H9 (cell line): ENCODE measurements around the gene CACNA2D4. TPM values are rescaled to one million over a fixed set of nuclear protein-coding genes. Genes with fewer than 3 reads are reported as not detected.
A peak's percentile ranks its signal among the peaks of the same experiment; 100 is the strongest.

Experiments used
- DNase-seq: peaks from one replicate; pipeline ENCODE4 v3.0.0-alpha.2; 2017
- H2AFZ ChIP-seq: one replicate; pipeline ENCODE4 v1.6.1; 2013; ENCODE audit warnings: mild to moderate bottlenecking, low read length, control low read depth, moderate library complexity
- H2AK5ac ChIP-seq: 2 replicates; pipeline ENCODE4 v1.6.1; 2013; ENCODE audit warnings: low read length, control low read depth, mixed read lengths; ENCODE audit not compliant: insufficient read length
- H2BK120ac ChIP-seq: one replicate; pipeline ENCODE4 v1.6.1; 2013; ENCODE audit warnings: low read depth, mild to moderate bottlenecking, low read length, control low read depth, inconsistent platforms; ENCODE audit not compliant: poor library complexity, severe bottlenecking
- H2BK12ac ChIP-seq: 2 replicates; pipeline ENCODE4 v1.6.1; 2013; ENCODE audit warnings: low read length, control low read depth, mixed read lengths, low read depth; ENCODE audit not compliant: insufficient read length
- H2BK15ac ChIP-seq: 2 replicates; pipeline ENCODE4 v1.6.1; 2013; ENCODE audit warnings: low read depth, low read length, control low read depth
- H2BK20ac ChIP-seq: one replicate; pipeline ENCODE4 v1.6.1; 2013; ENCODE audit warnings: low read depth, mild to moderate bottlenecking, low read length, control low read depth, inconsistent platforms; ENCODE audit not compliant: poor library complexity, severe bottlenecking
- H2BK5ac ChIP-seq: 2 replicates; pipeline ENCODE4 v1.6.1; 2013; ENCODE audit warnings: low read length, control low read depth, mixed read lengths; ENCODE audit not compliant: insufficient read length
- H3K14ac ChIP-seq: 2 replicates; pipeline ENCODE4 v1.6.1; 2013; ENCODE audit warnings: low read length, control low read depth; ENCODE audit not compliant: insufficient read depth
- H3K18ac ChIP-seq: 2 replicates; pipeline ENCODE4 v1.6.1; 2013; ENCODE audit warnings: low read depth, mild to moderate bottlenecking, mixed read lengths, low read length, control low read depth; ENCODE audit not compliant: insufficient read length
- H3K23ac ChIP-seq: 2 replicates; pipeline ENCODE4 v1.6.1; 2013; ENCODE audit warnings: low read length, control low read depth, mixed read lengths, low read depth; ENCODE audit not compliant: insufficient read length
- H3K23me2 ChIP-seq: 2 replicates; pipeline ENCODE4 v1.6.1; 2013; ENCODE audit warnings: low read depth, mild to moderate bottlenecking, mixed read lengths, low read length, control low read depth; ENCODE audit not compliant: insufficient read length, poor library complexity, severe bottlenecking
- H3K27ac ChIP-seq: 2 replicates; pipeline ENCODE4 v1.5.1; 2013; ENCODE audit warnings: low read length, control low read depth, mixed read lengths, low read depth; ENCODE audit not compliant: insufficient read length
- H3K27me3 ChIP-seq: 2 replicates; pipeline ENCODE4 v1.6.1; 2013; ENCODE audit warnings: low read length, control low read depth, inconsistent platforms; ENCODE audit not compliant: insufficient read depth
- H3K4ac ChIP-seq: 2 replicates; pipeline ENCODE4 v1.6.1; 2013; ENCODE audit warnings: low read depth, mild to moderate bottlenecking, control low read depth, inconsistent platforms, low read length, moderate library complexity
- H3K4me1 ChIP-seq: 2 replicates; pipeline ENCODE4 v1.6.1; 2013; ENCODE audit warnings: low read length, control low read depth, inconsistent platforms; ENCODE audit not compliant: insufficient read depth
- H3K4me2 ChIP-seq: 2 replicates; pipeline ENCODE4 v1.6.1; 2013; ENCODE audit warnings: low read length, control low read depth, mixed read lengths; ENCODE audit not compliant: insufficient read length, insufficient read depth
- H3K56ac ChIP-seq: 2 replicates; pipeline ENCODE4 v1.6.1; 2013; ENCODE audit warnings: low read depth, mild to moderate bottlenecking, mixed read lengths, low read length, control low read depth; ENCODE audit not compliant: insufficient read length
- H3K79me1 ChIP-seq: 2 replicates; pipeline ENCODE4 v1.6.1; 2013; ENCODE audit warnings: low read depth, mild to moderate bottlenecking, moderate library complexity, low read length, control low read depth, inconsistent platforms; ENCODE audit not compliant: insufficient read depth, poor library complexity, severe bottlenecking
- H3K79me2 ChIP-seq: 2 replicates; pipeline ENCODE4 v1.6.1; 2013; ENCODE audit warnings: low read length, control low read depth, inconsistent platforms; ENCODE audit not compliant: insufficient read depth
- H3K9ac ChIP-seq: 2 replicates; pipeline ENCODE4 v1.6.1; 2013; ENCODE audit warnings: low read length, control low read depth, mixed read lengths; ENCODE audit not compliant: insufficient read length; ENCODE audit errors: extremely low read depth
- H3K9me3 ChIP-seq: one replicate; pipeline ENCODE4 v1.6.1; 2013; ENCODE audit warnings: low read depth, low read length, inconsistent platforms; ENCODE audit not compliant: control insufficient read depth
- H3T11ph ChIP-seq: one replicate; pipeline ENCODE4 v1.6.1; 2013; ENCODE audit warnings: mild to moderate bottlenecking, low read length, control low read depth, inconsistent platforms
- H4K20me1 ChIP-seq: one replicate; pipeline ENCODE4 v1.6.1; 2013; ENCODE audit not compliant: control insufficient read depth, insufficient read length, insufficient read depth
- H4K5ac ChIP-seq: 2 replicates; pipeline ENCODE4 v1.6.1; 2013; ENCODE audit warnings: low read depth, mild to moderate bottlenecking, mixed read lengths, low read length, control low read depth; ENCODE audit not compliant: insufficient read length
- H4K8ac ChIP-seq: replicated peaks from 2 replicates; pipeline ENCODE4 v1.6.1; 2013; ENCODE audit warnings: low read length, control low read depth, mixed read lengths, low read depth; ENCODE audit not compliant: insufficient read length
- H4K91ac ChIP-seq: 2 replicates; pipeline ENCODE4 v1.6.1; 2013; ENCODE audit warnings: low read depth, mild to moderate bottlenecking, moderate library complexity, mixed read lengths, low read length, control low read depth; ENCODE audit not compliant: insufficient read length
- H3K27ac Mint-ChIP-seq, 3 experiments: 2 replicates in 2 of 3; 3 replicates in 1 of 3; pipeline ENCODE4 v1.8.0; 2020 to 2021; ENCODE audit warnings: mixed read lengths in 3 of 3, mild to moderate bottlenecking in 1 of 3, moderate library complexity in 1 of 3
- H3K27me3 Mint-ChIP-seq: 2 replicates; pipeline ENCODE4 v1.8.0; 2021; ENCODE audit warnings: low read depth, mild to moderate bottlenecking, moderate library complexity, mixed read lengths
- H3K36me3 Mint-ChIP-seq, 3 experiments: 2 replicates in 2 of 3; 3 replicates in 1 of 3; pipeline ENCODE4 v1.8.0; 2020 to 2021; ENCODE audit warnings: low read depth in 3 of 3, mixed read lengths in 3 of 3; ENCODE audit not compliant: insufficient read depth in 1 of 3
- H3K4me1 Mint-ChIP-seq, 2 experiments: 2 replicates each; pipeline ENCODE4 v1.8.0; 2020; ENCODE audit warnings: mixed read lengths in 2 of 2
- H3K4me3 Mint-ChIP-seq, 2 experiments: 2 replicates in 1 of 2; 3 replicates in 1 of 2; pipeline ENCODE4 v1.8.0; 2020 to 2021; ENCODE audit warnings: mild to moderate bottlenecking in 2 of 2, mixed read lengths in 2 of 2, moderate library complexity in 1 of 2
- H3K9me3 Mint-ChIP-seq, 2 experiments: 2 replicates in 1 of 2; 3 replicates in 1 of 2; pipeline ENCODE4 v1.8.0; 2020; ENCODE audit warnings: mild to moderate bottlenecking in 2 of 2, mixed read lengths in 2 of 2, moderate library complexity in 1 of 2
- WGBS: extraction: QIAGEN DNeasy Blood & Tissue Kit; methylation state at CpG from one replicate; pipeline ENCODE4 v1.1.7; 2013; ENCODE audit warnings: missing lambda C conversion rate, low lambda C conversion rate, mixed read lengths; ENCODE audit not compliant: insufficient read length; ENCODE audit errors: extremely low coverage; 5-methylcytosine and 5-hydroxymethylcytosine counted together
- total RNA-seq: library from RNA; stranded (reverse); gene quantifications from 2 replicates; pipeline ENCODE4 v1.2.1, GENCODE V29; 2021
- TF ChIP-seq, protein P1 (sequence below): fragments of 200-600 bp; sonication (generic); conservative IDR thresholded peaks from 3 replicates; pipeline ENCODE4 v1.8.0; 2021; ENCODE audit warnings: antibody characterized with exemption, mild to moderate bottlenecking

CACNA2D4 gene
- total RNA-seq, 1 experiment from 2014 or later: 0.79 TPM

DNA sequence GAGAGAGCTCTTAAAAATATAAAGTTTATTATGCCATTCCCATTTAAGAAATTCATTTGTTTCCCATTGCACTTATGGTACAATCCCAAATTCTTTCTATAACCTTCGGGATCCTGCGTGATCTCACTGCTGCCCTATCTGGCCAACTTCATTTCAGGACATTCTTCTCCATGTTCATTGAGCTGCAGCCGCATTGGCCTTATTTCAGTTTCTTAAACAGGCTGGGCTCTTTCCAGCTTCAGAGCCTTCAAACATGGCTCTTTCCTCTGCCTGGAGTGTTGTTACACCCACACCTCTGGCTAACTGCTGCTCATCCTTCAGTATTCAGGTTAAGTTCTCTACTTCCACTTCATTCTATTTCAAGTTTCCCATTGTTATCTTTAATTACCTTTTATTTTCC lies 156.6 kb downstream of the CACNA2D4 start:
- no peak overlapping the region for H2BK120ac ChIP-seq
- peaks cover 3% of the 10 kb centered on the region; the same call in 1 of the 2 replicates for H3K79me2 ChIP-seq
- no peak overlapping the region for H4K91ac ChIP-seq
- H2BK15ac ChIP-seq: no peak overlapping the region
- Mint-ChIP-seq H3K4me1 (peaks cover 15 to 25% of the 10 kb centered on the region in 2 experiments), H3K27me3 (no peaks in the 10 kb centered on the region), H3K36me3 (peaks cover 5 to 13% (median 6%) of the 10 kb centered on the region in 3 experiments; a peak in 4 of 7 replicates), H3K9me3 (no peaks in the 10 kb centered on the region), H3K27ac (peak overlapping the region in 1 of 3 experiments; percentile 73; a peak in 2 of 7 replicates), H3K4me3 (no peak overlapping the region)
- H3K56ac ChIP-seq: no peak overlapping the region
- H2BK20ac ChIP-seq: no peak overlapping the region
- H2AK5ac ChIP-seq: no peak overlapping the region
- no peak overlapping the region for H3K4ac ChIP-seq
- H3K27ac ChIP-seq: no peak overlapping the region
- no peak overlapping the region for H3K23ac ChIP-seq
- no peaks in the 10 kb centered on the region for H3K9me3 ChIP-seq
- no peaks in the 10 kb centered on the region for H4K20me1 ChIP-seq
- H4K5ac ChIP-seq: no peak overlapping the region
- no peaks in the 10 kb centered on the region for H3K79me1 ChIP-seq
- no peak overlapping the region for H3K4me2 ChIP-seq
- H3K27me3 ChIP-seq: no peaks in the 10 kb centered on the region
- TF ChIP-seq, protein P1, sequence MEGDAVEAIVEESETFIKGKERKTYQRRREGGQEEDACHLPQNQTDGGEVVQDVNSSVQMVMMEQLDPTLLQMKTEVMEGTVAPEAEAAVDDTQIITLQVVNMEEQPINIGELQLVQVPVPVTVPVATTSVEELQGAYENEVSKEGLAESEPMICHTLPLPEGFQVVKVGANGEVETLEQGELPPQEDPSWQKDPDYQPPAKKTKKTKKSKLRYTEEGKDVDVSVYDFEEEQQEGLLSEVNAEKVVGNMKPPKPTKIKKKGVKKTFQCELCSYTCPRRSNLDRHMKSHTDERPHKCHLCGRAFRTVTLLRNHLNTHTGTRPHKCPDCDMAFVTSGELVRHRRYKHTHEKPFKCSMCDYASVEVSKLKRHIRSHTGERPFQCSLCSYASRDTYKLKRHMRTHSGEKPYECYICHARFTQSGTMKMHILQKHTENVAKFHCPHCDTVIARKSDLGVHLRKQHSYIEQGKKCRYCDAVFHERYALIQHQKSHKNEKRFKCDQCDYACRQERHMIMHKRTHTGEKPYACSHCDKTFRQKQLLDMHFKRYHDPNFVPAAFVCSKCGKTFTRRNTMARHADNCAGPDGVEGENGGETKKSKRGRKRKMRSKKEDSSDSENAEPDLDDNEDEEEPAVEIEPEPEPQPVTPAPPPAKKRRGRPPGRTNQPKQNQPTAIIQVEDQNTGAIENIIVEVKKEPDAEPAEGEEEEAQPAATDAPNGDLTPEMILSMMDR: no peak
- H2AFZ ChIP-seq: no peak overlapping the region
- no peak overlapping the region for H3K18ac ChIP-seq
- H4K8ac ChIP-seq: no peak overlapping the region
- no peak overlapping the region for H3K14ac ChIP-seq
- no peaks in the 10 kb centered on the region for H3K4me1 ChIP-seq
- H2BK12ac ChIP-seq: no peak overlapping the region
- H2BK5ac ChIP-seq: no peak overlapping the region
- DNase-seq: no peak
- H3T11ph ChIP-seq: no peak overlapping the region
- no peaks in the 10 kb centered on the region for H3K23me2 ChIP-seq
- no CpG with 5 or more reads among the region's 3 CpGs for WGBS
- H3K9ac ChIP-seq: no peak overlapping the region
